Activated naive CD8-positive, alpha-beta T cell treated with anti-CD3 and anti-CD28 coated beads, Interleukin-2, amount 50 U/mL, for 16 hours (primary cell): ENCODE measurements around the gene DOK6.
"Not testable (repeated sequence)": the region's sequence is repeated elsewhere in the genome, so short reads cannot be mapped to it uniquely, and the experiment has no call there.

Experiments
- DNase-seq: peaks from one replicate; pipeline ENCODE4 v3.0.0-alpha.2; 2020; ENCODE audit warnings: low read depth, low spot score

Gene DOK6

DNA sequence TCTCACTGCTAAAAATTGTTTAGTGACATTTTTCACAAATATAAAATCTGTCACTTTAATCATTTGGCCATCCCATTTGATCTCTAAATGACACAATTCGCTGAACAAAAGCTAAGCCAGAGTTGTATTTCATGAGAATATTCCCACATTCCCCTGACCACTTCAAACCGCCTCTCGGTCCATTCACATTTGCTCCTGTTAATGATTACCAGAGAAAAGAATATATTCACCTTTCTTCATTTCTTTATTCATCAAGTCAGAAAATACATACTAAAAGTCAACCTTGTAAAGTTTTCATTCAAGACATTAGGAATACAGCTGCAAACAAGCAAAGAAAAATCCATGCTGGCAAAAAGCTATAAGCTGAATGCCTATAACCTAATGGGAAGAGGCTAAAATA is 225.5 kb downstream of the DOK6 start:
- DNase-seq = no peak

DNA sequence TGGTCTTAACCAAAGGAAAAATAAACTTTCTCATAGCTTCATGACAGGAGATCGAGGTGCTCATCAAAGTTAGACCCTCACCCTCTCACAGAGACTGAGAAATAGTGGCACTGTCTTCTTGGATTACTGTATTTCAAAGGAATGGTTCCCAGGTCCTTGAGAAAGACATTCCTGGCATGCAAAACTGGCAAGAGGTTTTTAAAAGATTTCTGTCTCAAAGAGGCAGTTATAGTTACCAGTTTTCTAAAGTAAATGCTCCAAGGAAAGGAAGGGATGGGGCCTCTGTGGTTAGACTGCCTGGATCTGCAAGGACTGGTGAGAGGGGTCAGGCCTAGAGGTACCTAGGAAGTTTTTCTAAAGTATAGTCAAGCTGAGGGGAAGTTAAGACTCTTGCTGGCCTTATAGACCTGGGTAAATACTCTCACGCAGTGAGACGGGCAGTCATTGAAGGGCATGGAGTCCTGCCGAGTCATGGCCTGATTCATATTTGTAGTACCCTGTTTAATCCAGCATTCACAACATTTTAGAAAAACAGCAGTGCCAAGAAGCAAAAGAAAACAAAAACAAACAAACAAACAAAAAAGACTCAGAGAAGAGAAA is 226.1 kb downstream of the DOK6 start:
- DNase-seq = no peak

DNA sequence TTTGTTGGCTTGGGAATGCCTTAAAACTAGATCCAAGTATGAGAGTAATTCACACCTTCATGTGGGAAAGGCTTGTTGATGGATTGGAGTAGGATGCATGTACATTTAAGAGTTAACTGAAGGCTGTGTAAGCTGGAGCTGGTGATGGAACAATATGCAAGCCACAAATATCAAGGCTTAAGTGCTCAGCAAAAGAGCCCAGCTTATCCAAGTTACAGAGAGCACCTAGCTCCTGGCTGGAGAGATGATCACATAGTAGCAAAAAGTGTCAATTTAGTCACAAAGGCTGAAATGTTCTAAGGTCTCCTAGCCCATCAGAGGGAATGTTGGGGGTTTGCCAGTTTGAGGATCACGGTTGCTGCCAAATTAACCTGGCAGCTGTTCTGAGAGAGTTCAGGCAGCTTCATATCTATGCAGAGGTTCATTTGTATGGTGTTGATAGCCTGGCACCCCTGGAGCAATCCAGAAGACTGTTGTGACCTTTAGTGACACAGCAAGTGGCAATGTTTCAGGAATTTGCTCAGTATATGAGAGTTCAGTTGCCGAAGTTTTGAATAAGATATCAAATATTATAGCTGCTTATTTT is 228.2 kb downstream of the DOK6 start:
- no peak for DNase-seq

DNA sequence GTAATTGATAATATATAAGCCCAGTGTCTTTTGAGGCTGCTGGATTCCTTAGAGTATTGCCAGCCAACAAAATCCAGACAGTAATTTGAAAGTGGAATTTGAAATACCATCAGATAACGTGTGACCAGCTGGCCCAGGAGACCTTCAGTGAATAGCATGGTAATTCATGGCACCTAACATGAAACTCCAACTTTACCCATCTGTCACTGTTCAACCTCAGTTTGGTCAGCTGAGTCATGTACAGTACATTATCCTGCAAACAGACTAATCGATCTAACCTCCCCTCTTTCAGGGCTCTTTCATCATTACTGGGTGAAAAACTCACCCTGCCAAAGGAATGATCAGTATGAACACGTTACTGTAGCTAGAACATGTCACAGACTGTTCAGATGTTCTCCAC is 230.6 kb downstream of the DOK6 start:
- DNase-seq = no peak

DNA sequence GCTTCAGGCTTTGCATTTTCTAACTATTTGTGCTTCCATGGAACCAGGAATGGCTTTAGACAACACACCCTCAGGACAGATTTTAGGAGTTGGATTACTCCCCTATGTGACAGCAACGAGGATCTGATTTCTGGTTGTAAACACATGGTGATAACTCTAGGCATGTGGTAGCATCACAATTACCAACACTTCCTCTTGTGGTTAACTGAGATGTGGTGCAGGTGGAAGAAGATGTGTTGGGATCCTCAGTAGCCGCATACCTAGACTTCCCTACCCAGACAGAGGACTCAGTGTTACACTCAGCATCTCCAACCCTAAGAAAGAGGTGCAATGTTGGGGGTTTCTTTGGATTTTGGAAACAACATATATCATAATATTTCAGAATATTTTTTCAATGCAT is 234.8 kb downstream of the DOK6 start:
- no peak for DNase-seq

DNA sequence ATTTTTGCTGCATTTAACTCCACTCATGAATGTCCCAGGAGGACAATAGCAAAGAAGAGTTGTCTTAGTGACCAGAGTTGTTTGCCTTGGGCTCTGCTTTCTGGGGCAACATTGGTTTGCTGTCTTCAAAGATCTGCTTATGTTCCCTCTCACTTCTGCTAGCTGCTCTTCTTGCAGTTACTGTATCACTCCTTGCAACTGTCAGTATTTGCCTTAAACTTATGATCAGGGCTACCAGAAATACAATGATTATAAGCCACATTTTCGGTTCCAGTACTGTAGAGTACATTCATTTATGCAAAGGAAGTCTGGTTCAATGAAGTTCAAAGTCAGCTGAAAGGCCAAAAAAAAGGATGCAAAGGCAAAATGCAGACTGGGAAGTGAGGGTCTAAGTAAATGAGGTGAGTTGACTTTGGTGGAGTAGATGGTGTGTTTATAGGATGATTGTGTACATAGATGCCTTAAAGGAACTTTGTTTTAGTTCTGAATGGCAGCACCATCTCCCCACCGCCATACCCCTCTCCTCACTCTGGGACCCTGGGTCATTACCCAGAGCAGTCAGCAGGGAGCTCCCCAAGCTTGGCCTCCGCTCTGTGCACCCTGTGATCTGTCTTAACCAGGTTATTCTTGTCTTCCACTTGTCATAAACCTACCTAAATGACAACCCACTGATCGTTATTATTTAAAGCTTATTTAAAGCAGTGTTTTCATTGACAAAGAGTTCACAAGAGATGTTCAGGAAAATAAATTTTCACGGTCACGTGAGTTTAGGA is 236.0 kb downstream of the DOK6 start:
- no peak for DNase-seq

DNA sequence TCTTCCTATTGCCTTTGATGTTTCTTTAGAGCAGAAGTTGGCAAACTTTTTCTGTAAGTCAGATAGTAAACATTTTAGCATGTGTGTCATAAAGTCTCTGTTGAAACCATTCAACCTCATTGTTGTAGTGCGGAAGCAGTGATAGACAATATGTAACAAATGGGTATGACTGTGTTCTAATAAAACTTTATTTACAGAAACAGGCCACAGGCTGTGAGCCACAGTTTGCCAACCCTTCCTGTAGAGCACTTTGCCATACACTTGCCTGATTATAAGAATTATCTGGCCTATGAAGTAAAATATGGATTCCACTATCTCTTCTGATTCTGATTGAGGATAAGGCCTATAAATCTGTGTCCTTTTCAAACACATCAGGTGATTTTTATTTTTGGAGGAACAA is 237.4 kb downstream of the DOK6 start:
- DNase-seq = no peak

DNA sequence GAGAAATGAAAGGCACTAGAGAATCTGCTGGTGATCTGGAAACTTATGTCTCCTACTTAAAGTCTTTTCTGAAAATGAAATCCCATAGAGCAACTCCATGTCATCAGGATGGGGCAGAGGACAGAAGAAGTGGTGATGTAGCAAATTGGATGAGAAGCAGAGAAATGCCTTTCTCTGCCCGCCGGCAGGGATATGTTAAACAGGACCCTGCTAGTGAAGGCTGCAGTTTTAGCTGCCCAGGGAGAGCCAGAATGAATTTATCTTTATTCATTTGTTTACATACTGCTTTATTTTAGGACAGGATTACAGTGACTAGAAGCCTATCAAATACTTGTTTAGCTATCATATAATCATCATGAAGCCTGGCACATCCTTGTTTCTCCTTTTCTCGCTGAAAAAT is 247.0 kb downstream of the DOK6 start:
- no peak for DNase-seq

DNA sequence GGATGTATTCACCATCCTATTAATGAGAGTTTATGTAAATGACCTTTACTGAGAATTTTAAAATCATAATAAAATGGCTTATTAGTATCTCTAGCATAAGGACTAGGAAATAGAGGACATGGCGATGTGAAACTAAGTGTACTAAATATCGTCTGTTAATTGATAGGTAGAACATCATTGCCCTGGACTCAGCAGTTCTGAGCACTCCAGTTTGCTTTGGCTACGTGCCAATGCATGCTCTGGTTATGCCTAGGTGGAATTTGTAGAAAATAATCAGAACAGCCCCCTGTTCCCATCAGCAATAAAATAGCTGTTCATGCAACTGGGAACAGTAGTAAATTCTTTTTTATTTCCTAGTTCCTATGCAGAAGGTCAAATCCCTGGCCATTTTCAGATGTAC is 247.8 kb downstream of the DOK6 start:
- no peak for DNase-seq

DNA sequence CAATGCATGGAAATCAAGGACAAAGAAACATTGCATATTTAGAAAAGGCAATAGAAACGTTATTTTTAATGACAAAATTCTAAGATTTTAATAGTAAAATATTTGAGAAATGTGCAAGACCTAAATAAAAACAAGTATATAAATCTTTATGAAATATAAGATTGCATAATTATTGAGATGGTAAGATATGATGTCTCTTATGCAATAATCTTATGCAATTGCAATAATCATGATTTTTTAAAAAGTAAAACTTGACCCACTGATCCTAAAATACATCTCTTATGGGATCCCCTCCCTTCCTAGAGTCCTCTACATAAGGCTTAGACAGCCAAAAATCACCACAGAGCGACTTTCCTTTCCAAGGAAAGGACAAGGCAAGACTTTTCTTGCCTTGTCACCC is 249.0 kb downstream of the DOK6 start:
- no peak for DNase-seq

DNA sequence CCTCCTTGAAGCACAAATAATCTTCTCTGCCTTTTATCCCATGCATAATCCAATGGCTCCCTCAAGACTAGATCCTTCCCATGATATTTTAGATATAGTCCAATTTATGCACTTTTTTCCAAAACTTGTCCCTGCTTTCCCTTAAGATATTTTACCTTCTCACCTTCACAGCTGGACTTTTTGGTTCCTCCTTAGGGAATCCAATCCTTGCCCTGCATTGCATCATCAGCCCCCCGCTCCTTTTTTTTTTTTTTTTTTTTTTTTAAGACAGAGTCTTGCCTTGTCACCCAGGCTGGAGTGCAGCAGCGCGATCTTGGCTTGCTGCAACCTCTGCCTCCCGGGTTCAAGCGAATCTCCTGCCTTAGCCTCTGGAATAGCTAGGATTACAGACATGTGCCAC is 250.6 kb downstream of the DOK6 start:
- no peak for DNase-seq

DNA sequence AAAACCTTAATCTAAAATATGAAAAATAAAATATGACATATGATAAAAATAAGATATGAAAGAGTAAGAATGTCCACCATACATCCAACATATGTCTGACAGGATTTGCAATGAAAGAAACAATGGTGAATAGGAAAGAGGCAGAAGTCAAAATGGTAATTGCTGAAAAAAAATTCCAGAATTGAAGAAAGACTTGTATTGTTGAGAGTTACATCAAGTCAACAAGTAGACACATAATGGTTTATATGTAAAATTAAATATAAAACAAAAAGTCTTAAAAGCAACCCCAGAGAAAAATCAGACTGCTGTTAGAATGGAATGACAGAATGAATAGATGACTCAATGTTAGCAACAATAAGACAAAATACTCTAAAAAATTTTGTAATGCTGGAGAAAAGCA is 255.1 kb downstream of the DOK6 start:
- no peak for DNase-seq

DNA sequence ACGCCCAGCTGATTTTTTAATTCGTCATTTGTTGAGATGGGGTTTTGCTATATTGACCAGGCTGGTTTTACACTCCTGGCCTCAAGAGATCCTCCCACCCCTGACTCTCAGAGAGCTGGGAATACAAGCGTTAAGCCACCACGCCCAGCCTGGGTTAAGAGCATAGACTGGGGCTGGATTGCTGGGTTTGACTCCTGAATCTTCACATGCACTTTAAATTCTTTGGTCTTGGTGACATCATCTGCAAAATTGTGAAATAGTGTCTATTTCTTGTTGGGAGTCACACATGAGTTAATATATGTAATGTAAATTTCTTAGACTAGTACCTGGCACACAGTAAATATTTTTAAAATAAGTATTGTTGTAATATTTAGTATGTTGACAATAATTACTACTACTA is 257.4 kb downstream of the DOK6 start:
- DNase-seq = no peak

DNA sequence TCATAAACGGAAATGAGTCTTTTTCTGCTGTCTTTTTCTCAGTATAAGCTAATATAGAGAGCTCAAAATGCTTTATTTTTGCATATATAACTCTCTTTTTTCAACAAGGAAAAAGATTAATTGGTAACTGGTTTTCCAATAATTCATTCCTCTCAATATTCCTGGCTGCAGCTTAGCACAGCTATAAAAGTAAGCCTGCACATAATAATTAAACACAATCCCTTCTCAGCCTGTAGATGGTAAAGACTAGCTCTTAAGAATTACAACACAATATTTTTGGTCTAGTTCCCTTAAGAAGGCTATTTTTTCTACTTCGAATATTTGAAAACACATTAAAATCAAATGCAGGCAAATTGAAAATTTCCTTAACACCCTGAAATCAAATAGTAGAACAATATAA is 258.0 kb downstream of the DOK6 start:
- no peak for DNase-seq

DNA sequence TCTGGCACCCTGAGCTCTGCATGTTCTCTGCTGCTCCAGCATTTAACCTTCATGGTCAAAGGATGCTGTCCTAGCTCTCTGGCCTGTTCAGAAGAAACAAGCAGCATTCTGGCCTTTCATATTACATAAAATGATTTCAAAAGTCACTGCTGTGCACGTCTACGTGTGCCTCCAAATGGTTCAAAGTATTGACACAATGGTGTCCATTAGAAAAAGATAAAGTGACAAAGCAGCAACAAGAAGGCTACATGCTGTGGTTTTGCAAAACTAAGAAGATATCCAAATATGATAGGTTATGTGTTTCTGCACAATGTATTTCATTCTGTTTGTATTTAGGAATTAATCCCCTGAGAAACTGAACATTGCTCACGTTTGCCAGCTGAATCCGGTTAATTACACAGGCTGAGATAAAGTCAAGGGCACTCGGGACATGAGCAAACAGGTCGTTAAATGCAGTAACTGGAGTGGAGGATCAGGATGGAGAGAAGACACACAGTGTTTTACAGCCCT is 258.5 kb downstream of the DOK6 start:
- no peak for DNase-seq

DNA sequence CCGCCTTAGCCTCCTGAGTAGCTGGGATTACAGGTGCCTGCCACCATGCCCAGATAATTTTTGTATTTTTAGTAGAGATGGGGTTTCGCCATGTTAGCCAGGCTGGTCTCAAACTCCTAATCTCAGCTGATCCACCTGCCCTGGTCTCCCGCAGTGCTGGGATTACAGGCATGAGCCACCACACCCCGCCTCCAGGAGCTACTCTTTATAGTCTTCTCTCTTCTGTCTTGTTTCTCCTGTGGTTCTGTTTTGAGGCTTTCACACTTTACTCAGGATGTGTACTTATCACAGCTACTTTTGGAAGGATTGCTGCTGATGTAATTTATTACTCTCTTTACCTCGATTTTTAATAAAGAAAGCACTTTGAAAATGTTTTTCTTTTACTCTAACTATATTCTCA is 261.4 kb downstream of the DOK6 start:
- DNase-seq = not testable (repeated sequence)

DNA sequence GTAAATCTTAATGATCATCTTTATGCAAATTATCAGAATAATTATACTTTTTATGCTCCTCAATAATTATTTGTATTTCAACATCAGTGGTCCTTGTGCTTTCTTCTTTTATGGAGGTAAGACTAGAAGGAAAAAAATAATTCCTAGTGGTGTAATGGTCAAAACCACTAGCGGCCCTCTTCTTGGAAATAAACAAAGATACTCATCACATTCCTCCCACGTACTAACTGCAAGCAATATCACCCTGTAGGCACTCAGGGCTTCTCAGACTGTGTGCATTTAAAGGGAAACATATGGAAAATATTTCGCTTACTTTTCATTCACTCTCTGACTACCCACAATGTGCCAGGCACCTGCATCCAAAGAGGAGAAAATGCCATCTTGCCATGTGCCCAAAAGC is 263.7 kb downstream of the DOK6 start:
- no peak for DNase-seq

DNA sequence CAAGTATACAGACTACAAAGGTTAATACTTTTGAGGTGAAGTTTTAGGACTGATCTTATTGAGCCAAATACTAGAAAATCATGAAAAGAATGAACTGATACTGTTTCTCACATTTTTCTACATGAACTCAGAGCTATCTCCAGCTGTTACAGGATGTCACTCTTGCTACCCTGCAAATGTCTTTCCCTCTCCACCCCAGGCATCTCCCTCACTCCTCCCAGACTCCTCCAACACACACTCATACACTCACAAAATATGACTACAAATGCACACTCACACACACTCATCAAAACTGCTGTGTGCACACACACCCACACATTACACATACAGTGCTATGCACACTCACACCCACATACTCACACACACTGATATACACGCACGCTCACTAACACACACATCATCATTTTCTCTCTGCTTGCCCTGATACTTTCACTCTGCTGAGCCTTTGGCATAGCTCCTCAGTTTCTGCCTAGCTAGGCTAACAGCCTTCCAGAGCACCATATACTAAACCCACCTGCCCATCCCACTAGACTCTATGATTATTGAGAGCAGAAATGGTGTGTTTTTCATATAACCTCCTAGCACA is 273.7 kb downstream of the DOK6 start:
- no peak for DNase-seq

DNA sequence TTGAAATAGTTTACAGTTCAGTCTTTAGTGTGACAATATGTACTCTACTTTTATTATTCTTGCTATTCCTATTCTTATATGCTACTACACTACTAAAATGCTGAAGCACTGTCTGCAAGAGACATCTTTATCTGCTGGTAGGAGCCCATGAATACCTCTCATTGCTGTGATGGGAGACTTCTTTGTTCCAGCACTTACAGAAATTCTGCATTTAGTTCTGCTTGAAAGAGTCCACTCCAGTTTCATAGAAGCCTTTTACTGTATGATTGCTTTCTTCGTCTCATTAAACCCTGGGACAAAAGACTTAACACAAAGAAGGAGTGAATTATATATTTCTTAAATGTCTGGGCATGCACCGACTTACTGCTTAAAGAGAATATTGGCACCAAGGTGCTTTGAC is 274.3 kb downstream of the DOK6 start:
- DNase-seq = no peak

DNA sequence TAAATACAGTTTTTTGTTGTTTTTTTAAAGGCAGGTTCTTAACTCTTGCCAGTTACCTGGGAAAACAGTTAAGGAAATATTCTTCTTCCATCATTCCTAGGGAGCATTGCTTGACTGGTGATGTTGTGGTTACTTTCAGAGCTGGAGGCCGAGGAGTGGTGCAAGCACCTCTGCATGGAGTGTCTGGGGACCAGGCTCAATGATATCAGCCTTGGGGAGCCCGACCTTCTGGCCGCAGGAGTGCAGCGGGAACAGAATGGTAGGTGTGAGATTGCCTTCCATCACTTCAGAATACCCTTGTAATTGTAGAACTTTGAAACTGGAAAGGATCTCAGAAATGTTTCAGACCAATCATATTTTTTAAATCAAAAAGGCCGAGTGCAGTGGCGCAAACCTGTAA is 276.9 kb downstream of the DOK6 start:
- no peak for DNase-seq

DNA sequence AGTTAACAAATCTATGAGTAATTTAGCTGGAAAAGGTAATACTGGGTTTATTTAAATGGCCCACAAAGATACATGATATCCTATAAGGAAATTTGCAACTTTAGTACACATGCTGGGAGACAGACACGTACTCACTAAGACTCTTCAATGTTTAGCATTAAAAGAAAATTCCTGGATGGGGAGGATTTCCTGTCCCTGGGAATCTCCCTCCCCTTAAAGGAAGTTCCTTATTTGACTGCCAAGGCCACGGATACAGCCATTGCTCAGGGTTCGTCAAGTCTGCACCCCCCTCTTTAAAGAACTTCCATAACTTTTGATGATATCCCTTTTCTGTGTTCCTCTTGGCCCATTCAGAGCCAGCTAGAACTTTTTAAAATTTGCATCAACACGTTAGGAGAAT is 279.4 kb downstream of the DOK6 start:
- no peak for DNase-seq

DNA sequence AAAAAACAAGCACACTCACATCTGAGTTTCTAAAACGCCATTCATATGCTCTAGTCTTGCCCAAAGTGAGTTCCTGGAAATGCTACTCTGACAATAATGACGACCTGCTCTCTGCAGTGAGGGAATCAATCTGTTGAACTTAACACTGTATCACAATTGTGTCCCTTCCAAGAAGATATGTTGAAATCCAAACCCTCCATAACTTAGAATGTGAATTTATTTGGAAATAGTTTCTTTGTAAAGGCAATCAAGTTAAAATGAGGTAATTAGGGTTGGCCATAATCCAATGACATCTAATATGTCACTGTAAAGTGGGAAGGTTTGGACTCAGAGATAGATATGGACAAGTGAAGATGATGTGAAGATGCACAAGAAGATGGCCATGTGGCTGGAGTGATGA is 282.5 kb downstream of the DOK6 start:
- DNase-seq = no peak

DNA sequence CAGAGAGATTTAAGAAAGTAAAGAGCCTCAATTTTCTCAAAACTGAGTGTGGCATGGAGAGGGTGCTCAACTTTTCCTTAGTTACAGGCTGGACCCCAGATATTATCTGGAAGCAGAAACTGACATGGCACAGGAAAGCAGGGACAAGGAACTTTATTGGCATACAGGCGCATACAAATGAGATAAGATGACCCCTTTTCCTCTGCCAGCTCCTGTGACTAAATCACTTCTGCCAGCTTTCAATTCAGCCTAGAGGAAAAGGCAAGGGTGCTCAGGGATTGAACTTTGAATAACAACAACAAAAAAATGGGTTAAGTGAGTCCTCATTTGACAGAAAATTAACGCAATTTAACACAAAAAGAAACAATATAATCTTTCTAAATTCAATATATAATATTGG is 284.1 kb downstream of the DOK6 start:
- DNase-seq = no peak
